GM21528 (cell line): ENCODE measurements around the gene APH1A.
"Not testable (repeated sequence)": the region's sequence is repeated elsewhere in the genome, so short reads cannot be mapped to it uniquely, and the experiment has no call there.

Experiments
- ATAC-seq: cut with Tn5 transposase; IDR thresholded peaks from one replicate; pipeline ENCODE4 v1.9.1; 2021; ENCODE audit warnings: mild to moderate bottlenecking, moderate library complexity; ENCODE audit not compliant: unreplicated experiment, low FRiP score

The APH1A gene

DNA sequence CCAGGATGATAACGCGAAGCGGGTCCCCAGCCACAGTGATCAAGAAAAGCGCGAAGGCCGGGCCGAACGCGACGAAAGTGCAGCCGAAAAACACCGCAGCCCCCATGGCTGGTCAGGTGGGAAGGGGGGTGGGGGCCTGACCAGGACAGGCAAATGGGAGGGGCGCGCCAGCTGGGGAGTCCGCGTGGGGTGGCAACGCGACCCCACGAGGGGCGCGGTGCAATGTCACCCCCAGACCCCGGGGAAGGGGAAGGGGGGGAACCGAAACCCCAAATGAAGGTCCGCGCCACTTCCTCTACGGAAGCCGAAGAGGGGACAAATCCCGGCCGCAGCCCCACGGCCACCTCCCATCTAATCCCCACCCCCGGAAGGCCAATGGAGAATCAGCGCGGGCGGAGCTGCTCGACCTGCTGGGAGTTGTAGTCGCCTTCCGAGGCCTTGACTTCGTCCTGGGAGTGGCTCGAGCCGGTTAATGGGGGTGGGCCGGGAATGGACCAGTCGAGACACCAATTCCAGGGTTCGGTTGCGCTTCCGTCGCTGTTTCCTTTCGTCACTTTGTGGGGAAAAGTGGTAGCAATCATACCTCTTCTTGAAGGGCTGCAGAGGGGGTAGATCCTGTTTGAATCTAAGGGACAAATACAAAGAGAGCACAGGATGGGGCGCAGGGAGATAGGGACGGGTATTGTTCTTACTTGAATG is at the start of gene APH1A:
Gene APH1A (minus strand): TSS at position 312 of the 699 bp plus-strand sequence. CDS start 206 bp downstream, at position 106.
- peak; percentile 85 for ATAC-seq

DNA sequence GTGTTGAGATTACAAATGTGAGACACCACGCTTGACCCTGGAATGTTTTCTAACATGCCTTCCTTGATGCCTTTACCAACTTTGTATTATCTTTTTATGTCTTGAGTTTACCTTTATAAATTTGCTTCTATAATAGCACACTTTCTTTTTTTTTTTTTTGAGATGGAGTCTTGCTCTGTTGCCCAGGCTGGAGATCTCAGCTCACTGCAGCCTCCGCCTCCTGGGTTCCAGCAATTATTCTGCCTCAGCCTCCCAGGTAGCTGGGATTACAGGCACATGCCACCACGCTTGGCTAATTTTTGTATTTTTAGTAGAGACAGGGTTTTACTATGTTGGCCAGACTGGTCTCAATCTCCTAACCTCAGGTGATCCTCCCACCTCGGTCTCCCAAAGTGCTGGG is 45.9 kb upstream of the APH1A start:
- not testable (repeated sequence) for ATAC-seq

DNA sequence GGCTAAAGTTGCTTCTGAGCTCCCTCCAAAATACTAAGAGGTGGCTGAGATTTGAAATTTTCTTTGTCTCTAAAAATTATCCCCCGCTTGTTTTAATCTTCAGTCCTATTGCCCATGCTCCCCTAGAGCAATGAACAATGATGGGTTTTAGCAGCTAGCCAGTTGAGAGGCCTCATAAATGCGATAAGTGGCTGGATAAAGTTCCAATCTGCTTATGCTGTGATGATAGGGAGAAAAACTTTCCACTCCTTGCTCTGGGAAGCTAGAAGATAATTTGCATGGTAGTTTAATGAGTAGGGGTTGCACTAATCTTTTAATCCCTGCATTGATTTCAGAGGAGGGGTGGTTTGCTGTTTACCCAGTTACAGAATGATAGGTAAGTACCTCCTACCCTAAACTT is 42.9 kb upstream of the APH1A start:
- ATAC-seq, result no peak

DNA sequence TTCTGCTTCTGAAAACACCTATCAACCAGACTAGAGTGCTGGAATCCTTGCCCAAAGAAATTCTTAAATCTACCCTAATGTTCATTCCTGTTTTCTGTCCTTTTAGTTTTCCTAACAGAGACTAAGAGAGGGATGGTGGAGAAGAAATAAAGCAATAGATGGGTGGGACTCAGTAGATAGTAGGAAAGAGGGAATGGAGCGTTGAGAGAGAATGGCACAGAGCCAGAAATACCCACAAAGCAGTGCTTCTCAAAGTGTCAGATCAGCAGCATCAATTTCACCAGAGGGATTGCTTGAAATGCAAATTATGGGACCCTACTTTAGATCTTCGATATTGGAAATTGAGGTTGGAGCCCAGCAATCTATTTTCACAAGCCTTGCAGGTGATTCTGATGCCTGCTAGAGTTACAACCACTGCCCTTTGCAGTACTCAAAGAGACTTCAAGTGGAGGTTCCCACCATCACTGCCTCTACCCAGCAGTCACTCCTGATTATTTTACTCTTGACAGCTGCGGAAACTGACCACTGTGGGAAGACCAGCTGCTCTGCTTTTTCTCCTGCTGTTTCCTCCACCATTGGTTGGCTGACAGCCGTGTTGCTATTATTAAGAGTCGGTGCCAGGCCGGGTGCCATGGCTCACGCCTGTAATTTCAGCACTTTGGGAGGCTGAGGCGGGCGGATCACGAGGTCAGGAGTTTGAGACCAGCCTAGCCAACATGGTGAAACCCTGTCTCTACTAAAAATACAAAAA is 41.1 kb upstream of the APH1A start:
- no peak for ATAC-seq

GRCh38 chr1:150308585-150308984 is 39.8 kb upstream of the APH1A start:
- not testable (repeated sequence) for ATAC-seq

DNA sequence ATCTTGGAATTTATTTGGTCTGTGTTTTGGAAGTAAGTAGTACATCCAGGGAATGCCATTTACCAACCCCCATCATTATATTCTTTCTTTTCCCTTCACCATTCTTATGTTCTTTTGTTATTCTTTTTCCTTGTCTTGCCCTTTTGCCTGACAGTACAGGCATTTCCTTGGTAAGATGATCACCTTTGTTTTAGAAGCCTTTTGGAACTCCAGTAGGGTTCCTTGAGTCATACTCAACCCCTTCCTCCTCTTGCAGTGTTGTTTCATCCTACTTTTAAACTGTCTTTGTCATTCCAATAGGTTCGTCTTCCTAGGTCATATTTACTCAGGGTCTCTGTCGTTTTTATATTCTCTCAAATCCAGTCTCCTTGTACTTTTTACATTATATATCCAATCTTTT is 34.1 kb upstream of the APH1A start:
- ATAC-seq, result no peak

DNA sequence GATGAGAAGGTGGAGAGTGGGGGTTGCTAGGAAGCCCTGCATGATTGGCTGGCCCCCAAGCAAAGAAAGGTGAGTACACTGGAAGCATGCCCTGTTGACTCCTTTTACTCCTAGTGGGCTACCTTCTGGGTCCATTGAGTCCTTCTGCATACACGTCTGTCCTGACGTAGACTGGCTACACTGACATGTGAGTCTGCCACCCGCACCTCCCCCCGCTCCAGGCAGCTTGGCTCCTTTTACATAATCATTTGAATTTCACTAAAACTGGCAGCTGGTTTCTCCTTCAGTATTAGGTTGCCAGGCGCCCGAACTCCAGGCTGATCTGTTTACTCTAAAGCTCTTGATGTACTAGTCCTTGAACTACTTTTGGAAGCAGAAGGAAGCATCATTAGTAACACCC is 33.5 kb upstream of the APH1A start:
- no peak for ATAC-seq

- no peak for ATAC-seq
Measured at GRCh38 chr1:150299716-150300115, 30.9 kb upstream of the APH1A start.

- ATAC-seq, result no peak
Measured at GRCh38 chr1:150295476-150295875, 26.7 kb upstream of the APH1A start.

- ATAC-seq, result peak; percentile 96
Measured at GRCh38 chr1:150293433-150294253, 24.8 kb upstream of the APH1A start, which contains the start of gene MRPS21. MRPS21 (plus strand) TSS chr1:150293861; CDS start chr1:150294367, 506 bp downstream.

- ATAC-seq, result no peak
Measured at GRCh38 chr1:150288822-150289221, 20.0 kb upstream of the APH1A start.

- ATAC-seq, result no peak
Measured at GRCh38 chr1:150288382-150288781, 19.6 kb upstream of the APH1A start.

GRCh38 chr1:150283260-150283659 is 14.4 kb upstream of the APH1A start:
- ATAC-seq, result no peak

GRCh38 chr1:150282558-150282958 is 13.7 kb upstream of the APH1A start:
- no peak for ATAC-seq

DNA sequence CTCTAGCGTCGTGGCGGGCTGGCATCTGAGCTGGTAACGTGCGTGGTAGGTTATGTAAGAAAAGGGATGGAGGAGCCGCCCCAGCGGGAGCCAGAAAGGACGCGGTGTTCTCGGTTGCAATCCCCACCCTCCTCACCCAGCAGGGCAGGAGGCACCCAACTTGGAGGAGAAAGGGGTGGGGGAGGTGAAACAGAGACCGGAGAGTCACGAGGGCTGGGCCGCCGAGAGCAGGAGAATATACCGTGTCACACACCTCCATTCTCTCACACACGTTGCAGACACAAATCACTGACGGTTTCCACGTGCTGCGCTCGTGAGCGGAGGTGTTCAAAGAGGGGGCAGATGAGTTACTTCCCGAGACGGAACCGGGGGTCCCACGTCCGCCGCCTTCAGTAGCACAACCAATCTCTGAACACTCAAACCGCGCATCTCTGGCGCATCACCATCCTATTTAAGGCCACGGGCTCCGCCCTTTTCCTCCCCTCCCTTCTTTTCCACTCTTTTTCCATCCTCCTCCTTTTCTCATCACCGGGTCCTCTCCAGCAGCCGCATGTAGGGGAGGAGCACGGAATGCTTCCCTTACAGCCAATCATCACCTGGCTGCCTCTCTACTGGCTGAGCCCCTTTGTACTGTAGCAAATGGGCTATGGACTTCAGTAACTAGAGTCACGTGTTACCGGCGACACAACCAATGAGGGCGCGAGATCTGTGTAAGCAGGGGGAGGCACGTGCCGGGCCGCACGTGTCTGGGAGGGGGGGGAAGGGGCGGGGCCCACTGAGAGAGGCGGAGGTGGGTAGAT is 13.1 kb upstream of the APH1A start, which contains the start of gene CIART:
Gene CIART (plus strand): TSS at position 797 of the 800 bp plus-strand sequence. CDS start 714 bp downstream, outside the sequence.
- no peak for ATAC-seq

- ATAC-seq, result no peak
Measured at GRCh38 chr1:150281221-150281757, 12.5 kb upstream of the APH1A start.

DNA sequence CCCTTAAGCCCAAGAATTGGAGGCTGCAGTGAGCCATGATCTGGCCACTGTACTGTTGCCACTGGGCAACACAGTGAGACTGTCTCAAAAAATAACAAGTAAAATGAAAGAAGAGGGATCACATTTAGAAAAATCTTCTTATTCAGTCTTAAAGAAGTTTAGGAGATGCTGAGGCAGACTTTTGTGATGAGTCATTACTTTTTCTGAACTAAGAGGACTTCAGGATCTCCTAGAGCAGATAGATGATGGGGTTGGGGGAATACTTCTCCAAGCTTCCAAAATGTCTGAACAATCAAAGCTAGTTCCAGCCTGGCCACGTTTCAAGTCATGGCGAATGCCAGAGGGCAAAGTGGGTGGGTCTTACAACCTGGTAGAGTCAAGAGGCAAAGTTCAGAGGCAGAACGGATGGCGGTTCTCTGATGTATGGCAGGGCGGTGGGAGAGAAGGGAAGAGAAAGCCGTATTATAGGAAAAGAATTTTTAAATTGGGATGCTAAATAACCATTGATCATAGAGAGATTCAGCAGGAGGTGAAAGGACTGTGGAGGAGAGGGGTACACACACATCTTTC is 11.4 kb upstream of the APH1A start:
- no peak for ATAC-seq

- no peak for ATAC-seq
Measured at GRCh38 chr1:150273311-150273710, 4.5 kb upstream of the APH1A start.

DNA sequence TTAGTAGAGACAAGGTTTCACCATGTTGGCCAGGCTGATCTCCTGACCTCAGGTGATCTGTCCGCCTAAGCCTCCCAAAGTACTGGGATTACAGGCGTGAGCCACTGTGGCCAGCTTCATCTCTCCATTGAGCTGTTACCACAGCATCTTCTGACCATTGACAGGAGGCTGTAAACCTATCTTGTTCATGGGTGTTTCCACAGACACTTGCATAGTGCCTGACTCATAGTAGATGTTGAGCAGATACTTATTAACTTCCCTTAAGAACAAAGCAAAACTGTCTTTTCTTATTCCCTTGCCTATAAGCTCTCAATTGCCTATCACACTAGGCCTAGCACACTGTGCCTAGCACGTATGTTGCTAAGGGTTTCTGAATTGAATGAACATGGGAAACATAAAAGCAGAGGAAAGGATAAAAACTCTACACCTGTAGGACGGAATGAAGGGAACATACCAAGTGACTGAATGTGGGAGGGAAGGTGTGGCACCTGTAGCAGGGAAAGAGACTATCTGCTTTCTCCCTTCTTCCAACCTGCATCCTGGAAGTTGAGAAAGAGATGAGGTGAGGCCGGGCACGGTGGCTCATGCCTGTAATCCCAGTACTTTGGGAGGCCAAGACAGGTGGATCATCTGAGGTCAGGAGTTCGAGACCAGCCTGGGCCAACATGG is 2.6 kb upstream of the APH1A start:
- ATAC-seq, result no peak
